GM23338 (cell line): ENCODE measurements around the gene TMCC1. TPM values are rescaled to one million over a fixed set of nuclear protein-coding genes. Genes with fewer than 3 reads are reported as not detected.

Experiments
- ATAC-seq: fragments of 200-7000 bp; cut with Tn5 transposase; 3 replicates; pipeline ENCODE4 v1.9.1; 2020
- DNase-seq: peaks from one replicate; pipeline ENCODE4 v3.0.0-alpha.2; 2015; ENCODE audit warnings: low spot score
- H2AFZ ChIP-seq: fragments of 200-600 bp; sonication (generic); 2 replicates; pipeline ENCODE4 v1.8.0; 2016; ENCODE audit warnings: antibody characterized with exemption, mild to moderate bottlenecking, moderate library complexity
- H3F3A ChIP-seq: fragments of 200-600 bp; sonication (generic); replicated peaks from 2 replicates; pipeline ENCODE4 v1.8.0; 2017; ENCODE audit warnings: antibody characterized with exemption, mixed run types, low read depth
- H3K27ac ChIP-seq: fragments of 200-600 bp; sonication (generic); 2 replicates; pipeline ENCODE4 v1.6.1; 2016; ENCODE audit warnings: low read depth
- H3K27me3 ChIP-seq: fragments of 200-600 bp; sonication (generic); 2 replicates; pipeline ENCODE4 v1.8.0; 2016; ENCODE audit warnings: mild to moderate bottlenecking, mixed run types, moderate library complexity; ENCODE audit not compliant: insufficient read depth
- H3K36me3 ChIP-seq: fragments of 200-600 bp; sonication (generic); 2 replicates; pipeline ENCODE4 v1.8.0; 2016; ENCODE audit warnings: mild to moderate bottlenecking; ENCODE audit not compliant: insufficient read depth
- H3K4me1 ChIP-seq: fragments of 200-600 bp; sonication (generic); 2 replicates; pipeline ENCODE4 v1.8.0; 2016; ENCODE audit warnings: mild to moderate bottlenecking, moderate library complexity; ENCODE audit not compliant: insufficient read depth
- H3K4me2 ChIP-seq: fragments of 200-600 bp; sonication (generic); 2 replicates; pipeline ENCODE4 v1.7.1; 2017; ENCODE audit warnings: mixed run types
- H3K4me3 ChIP-seq: fragments of 200-600 bp; sonication (generic); 2 replicates; pipeline ENCODE4 v1.6.1; 2016; ENCODE audit warnings: mixed run types
- H3K79me2 ChIP-seq: fragments of 200-600 bp; sonication (generic); replicated peaks from 2 replicates; pipeline ENCODE4 v1.8.0; 2017; ENCODE audit warnings: mild to moderate bottlenecking; ENCODE audit not compliant: insufficient read depth
- H3K9me2 ChIP-seq: fragments of 200-600 bp; sonication (generic); 2 replicates; pipeline ENCODE4 v1.8.0; 2017; ENCODE audit not compliant: insufficient read depth
- H4K20me1 ChIP-seq: fragments of 200-600 bp; sonication (generic); replicated peaks from 2 replicates; pipeline ENCODE4 v1.8.0; 2017; ENCODE audit warnings: mild to moderate bottlenecking; ENCODE audit not compliant: insufficient read depth
- H3K27ac Mint-ChIP-seq: 2 replicates; pipeline ENCODE4 v1.8.0; 2020; ENCODE audit warnings: inconsistent platforms, mild to moderate bottlenecking, moderate library complexity, mixed read lengths
- H3K27me3 Mint-ChIP-seq: 3 replicates; pipeline ENCODE4 v1.8.0; 2022; ENCODE audit warnings: low read depth, mild to moderate bottlenecking, moderate library complexity, mixed read lengths, inconsistent platforms; ENCODE audit not compliant: insufficient read depth, poor library complexity
- H3K36me3 Mint-ChIP-seq: 3 replicates; pipeline ENCODE4 v1.8.0; 2021; ENCODE audit warnings: low read depth, mild to moderate bottlenecking, inconsistent platforms, moderate library complexity, mixed read lengths
- H3K4me1 Mint-ChIP-seq: 3 replicates; pipeline ENCODE4 v1.8.0; 2020; ENCODE audit warnings: mild to moderate bottlenecking, inconsistent platforms, mixed read lengths
- H3K4me3 Mint-ChIP-seq: 3 replicates; pipeline ENCODE4 v1.8.0; 2021; ENCODE audit warnings: moderate library complexity, mild to moderate bottlenecking, inconsistent platforms, mixed read lengths
- H3K9me3 Mint-ChIP-seq: 3 replicates; pipeline ENCODE4 v1.8.0; 2020; ENCODE audit warnings: moderate library complexity, mild to moderate bottlenecking, inconsistent platforms, mixed read lengths
- CREB1 ChIP-seq: fragments of 250-450 bp; sonication (Bioruptor Pico); IDR thresholded peaks from 2 replicates; pipeline ENCODE4 v1.5.0; 2020; ENCODE audit warnings: low read depth, mild to moderate bottlenecking, moderate library complexity
- CTCF ChIP-seq, 2 experiments: fragments of 200-600 bp in 1 of 2; sonication (generic) in 1 of 2; conservative IDR thresholded peaks; 2 replicates each; pipeline versions ENCODE4 v1.5.1 to v1.6.1; 2016 to 2017; ENCODE audit warnings: antibody characterized with exemption in 2 of 2, low read depth in 2 of 2, mild to moderate bottlenecking in 2 of 2, moderate library complexity in 1 of 2
- ETS1 ChIP-seq: IDR thresholded peaks from 2 replicates; pipeline ENCODE4 v1.6.1; 2016; ENCODE audit warnings: antibody characterized with exemption
- EZH2 ChIP-seq: fragments of 200-600 bp; sonication (generic); IDR thresholded peaks from one replicate; pipeline ENCODE4 v1.8.0; 2017; ENCODE audit warnings: antibody characterized with exemption, mild to moderate bottlenecking, low read depth; ENCODE audit not compliant: unreplicated experiment
- EZH2phosphoT487 ChIP-seq: fragments of 200-600 bp; sonication (generic); IDR thresholded peaks from one replicate; pipeline ENCODE4 v1.8.1; 2018; ENCODE audit warnings: antibody characterized with exemption; ENCODE audit not compliant: unreplicated experiment
- JUNB ChIP-seq: IDR thresholded peaks from one replicate; pipeline ENCODE4 v1.6.1; 2016; ENCODE audit warnings: antibody characterized with exemption; ENCODE audit not compliant: unreplicated experiment
- NANOG ChIP-seq: IDR thresholded peaks from 2 replicates; pipeline ENCODE4 v1.6.1; 2016; ENCODE audit warnings: antibody characterized with exemption, borderline replicate concordance
- POLR2AphosphoS5 ChIP-seq: IDR thresholded peaks from 2 replicates; pipeline ENCODE4 v1.6.1; 2016; ENCODE audit warnings: antibody characterized with exemption, low read depth
- REST ChIP-seq: IDR thresholded peaks from one replicate; pipeline ENCODE4 v1.6.1; 2018; ENCODE audit warnings: antibody characterized with exemption; ENCODE audit not compliant: unreplicated experiment
- STAT1 ChIP-seq: IDR thresholded peaks from one replicate; pipeline ENCODE4 v1.6.1; 2016; ENCODE audit warnings: antibody characterized with exemption; ENCODE audit not compliant: unreplicated experiment
- ZNF114 ChIP-seq: fragments of 250-450 bp; sonication (Bioruptor Pico); IDR thresholded peaks from 2 replicates; pipeline ENCODE4 v1.5.0; 2020; ENCODE audit warnings: mild to moderate bottlenecking, moderate library complexity
- ZNF331 ChIP-seq: fragments of 250-450 bp; sonication (Bioruptor Pico); IDR thresholded peaks from 2 replicates; pipeline ENCODE4 v1.5.0; 2020; ENCODE audit warnings: low read depth, mild to moderate bottlenecking, moderate library complexity
- polyA plus RNA-seq: library from polyadenylated mRNA; unstranded; fragments of >200 nt; fragmentation: Nextera tagmentation; extraction: Ambion mirVana; gene quantifications from 2 replicates; pipeline ENCODE4 v1.2.1, GENCODE V29; 2016
- total RNA-seq: library from RNA; depleted of rRNA; stranded (reverse); fragments of >200 nt; shearing (Covaris generic); gene quantifications from 2 replicates; pipeline ENCODE4 v1.2.3, GENCODE V29; 2014

Gene TMCC1
- total and polyA plus RNA-seq, 2 experiments from 2014 or later: 8.2 to 18.4 TPM

GRCh38 chr3:129633751-129634481 lies 259.6 kb downstream of the TMCC1 start (continued):
- TF ChIP-seq JUNB (no peak), ZNF331 (CRISPR knock-in tag) (no peak), CREB1 (CRISPR knock-in tag) (no peak), CTCF (conservative IDR thresholded peaks at IDR 0.05; ENCODE audit: low read depth in 2 of 2) (no peak), REST (no peak), ETS1 (no peak)

- H3K9me2 ChIP-seq: no peaks in the 10 kb centered on the region
- H2AFZ ChIP-seq: no peak overlapping the region
- no peak for TF ChIP-seq POLR2AphosphoS5
- TF ChIP-seq STAT1: no peak
- no peak for TF ChIP-seq NANOG
- TF ChIP-seq ETS1: no peak
- TF ChIP-seq EZH2: no peak
- TF ChIP-seq EZH2phosphoT487: no peak
- TF ChIP-seq ZNF114 (CRISPR knock-in tag): no peak
- TF ChIP-seq ZNF331 (CRISPR knock-in tag): no peak
- H3K4me2 ChIP-seq: no peak overlapping the region
- H3K27me3 Mint-ChIP-seq: peaks cover 5% of the 10 kb centered on the region
- peaks cover 16% of the 10 kb centered on the region; the same call in 2 of the 3 replicates for H3K9me3 Mint-ChIP-seq
- H3K4me1 ChIP-seq: no peaks in the 10 kb centered on the region
- H3K36me3 Mint-ChIP-seq: peaks cover 6% of the 10 kb centered on the region; the same call in 2 of the 3 replicates
- no peaks in the 10 kb centered on the region for H3K79me2 ChIP-seq
- peaks cover 8% of the 10 kb centered on the region for H3K4me1 Mint-ChIP-seq
- no peaks in the 10 kb centered on the region for H3K27me3 ChIP-seq
- H3K27ac ChIP-seq: no peak overlapping the region
- no peak overlapping the region for H3K4me3 ChIP-seq
- H4K20me1 ChIP-seq: no peaks in the 10 kb centered on the region
- no peaks in the 10 kb centered on the region for H3K36me3 ChIP-seq
- no peak overlapping the region for H3K4me3 Mint-ChIP-seq
- DNase-seq (no peak), ATAC-seq (no peak)
- H3K27ac Mint-ChIP-seq: no peak overlapping the region
- H3F3A ChIP-seq: no peaks in the 10 kb centered on the region
Observed at GRCh38 chr3:129632977-129633376, 260.5 kb downstream of the TMCC1 start.
